GM12878 (cell line): ENCODE results near the gene AHNAK2.

ENCODE experiments used
- BHLHE40 ChIP-seq, 2 experiments: fragments of 450-650 bp in 1 of 2; IDR thresholded peaks; 2 replicates each; pipeline ENCODE4 v1.6.1; 2011 to 2017; ENCODE audit warnings: low read depth in 2 of 2, borderline replicate concordance in 1 of 2, improper control_type of control experiment in 1 of 2, low read length in 1 of 2, mild to moderate bottlenecking in 1 of 2
- CTCF ChIP-seq, 3 experiments: IDR thresholded peaks in 2 of 3; conservative IDR thresholded peaks in 1 of 3; 2 replicates each; pipeline ENCODE4 v1.5.1; 2011; ENCODE audit warnings: low read depth in 3 of 3, low read length in 3 of 3, mild to moderate bottlenecking in 3 of 3, control low read depth in 2 of 3, moderate library complexity in 2 of 3, inconsistent platforms in 1 of 3, mixed read lengths in 1 of 3; ENCODE audit not compliant: control insufficient read depth in 2 of 3, insufficient read depth in 1 of 3; ENCODE audit errors: extremely low read depth in 1 of 3
- EP300 ChIP-seq, 2 experiments: fragments of 150-350 bp in 1 of 2; IDR thresholded peaks; 2 replicates each; pipeline ENCODE4 v1.6.1; 2011 to 2012; ENCODE audit warnings: low read depth in 2 of 2, low read length in 2 of 2, borderline replicate concordance in 1 of 2, improper control_type of control experiment in 1 of 2, inconsistent platforms in 1 of 2; ENCODE audit not compliant: control insufficient read depth in 1 of 2
- ESRRA ChIP-seq: IDR thresholded peaks from 2 replicates; pipeline ENCODE4 v1.6.1; 2012; ENCODE audit warnings: mild to moderate bottlenecking, low read length, improper control_type of control experiment
- IKZF1 ChIP-seq: fragments of 450-650 bp; conservative IDR thresholded peaks from 2 replicates; pipeline ENCODE4 v1.6.1; 2017; ENCODE audit warnings: antibody characterized with exemption, mild to moderate bottlenecking
- IRF3 ChIP-seq: fragments of 450-650 bp; IDR thresholded peaks from 2 replicates; pipeline ENCODE4 v1.6.1; 2014; ENCODE audit warnings: mild to moderate bottlenecking
- MXI1 ChIP-seq: fragments of 150-350 bp; IDR thresholded peaks from 2 replicates; pipeline ENCODE4 v1.6.1; 2011; ENCODE audit warnings: low read depth, mild to moderate bottlenecking, inconsistent platforms, low read length, improper control_type of control experiment
- NFXL1 ChIP-seq: fragments of 450-650 bp; IDR thresholded peaks from 2 replicates; pipeline ENCODE4 v1.6.1; 2017; ENCODE audit warnings: antibody characterized with exemption, mild to moderate bottlenecking, borderline replicate concordance
- POLR2A ChIP-seq: IDR thresholded peaks from 2 replicates; pipeline ENCODE4 v1.6.1; 2011; ENCODE audit warnings: low read depth, mild to moderate bottlenecking, low read length
- SP1 ChIP-seq: IDR thresholded peaks from one replicate; pipeline ENCODE4 v1.6.1; 2011; ENCODE audit warnings: low read depth, low read length
- SUZ12 ChIP-seq: fragments of 200-600 bp; sonication (generic); IDR thresholded peaks from one replicate; pipeline ENCODE4 v1.6.1; 2018; ENCODE audit warnings: antibody characterized with exemption, mild to moderate bottlenecking; ENCODE audit not compliant: unreplicated experiment
- TCF12 ChIP-seq: IDR thresholded peaks from 2 replicates; pipeline ENCODE4 v1.6.1; 2011; ENCODE audit warnings: low read depth, mild to moderate bottlenecking, low read length
- ZSCAN29 ChIP-seq: fragments of 450-650 bp; IDR thresholded peaks from 2 replicates; pipeline ENCODE4 v1.6.1; 2017; ENCODE audit warnings: mild to moderate bottlenecking, moderate library complexity

- TF ChIP-seq EP300 (IDR thresholded peaks at IDR 0.05; ENCODE audit: borderline replicate concordance in 1 of 2, control insufficient read depth in 1 of 2, low read depth in 2 of 2, low read length in 2 of 2) (no peak), SP1 (no peak), SUZ12 (no peak), CTCF (IDR thresholded peaks at IDR 0.05 in 2 of 3, conservative IDR thresholded peaks at IDR 0.05 in 1 of 3; ENCODE audit: control insufficient read depth in 2 of 3, extremely low read depth in 1 of 3, insufficient read depth in 1 of 3, low read depth in 3 of 3, low read length in 3 of 3) (no peak), ESRRA (no peak), POLR2A (no peak), BHLHE40 (IDR thresholded peaks at IDR 0.05; ENCODE audit: borderline replicate concordance in 1 of 2, low read depth in 2 of 2, low read length in 1 of 2) (no peak), NFXL1 (no peak), IRF3 (no peak), IKZF1 (no peak), MXI1 (no peak), ZSCAN29 (no peak), TCF12 (no peak)
Measured at GRCh38 chr14:104912053-104912452, 66.1 kb downstream of the AHNAK2 start.
